Activated CD8-positive, alpha-beta memory T cell treated with anti-CD3 and anti-CD28 coated beads, Interleukin-2, amount 50 U/mL, for 1 hour (primary cell): ENCODE data around the gene RHOB.

Source experiments
- DNase-seq: peaks from one replicate; pipeline ENCODE4 v3.0.0-alpha.2; 2020; ENCODE audit errors: extremely low read depth

The RHOB gene

DNA sequence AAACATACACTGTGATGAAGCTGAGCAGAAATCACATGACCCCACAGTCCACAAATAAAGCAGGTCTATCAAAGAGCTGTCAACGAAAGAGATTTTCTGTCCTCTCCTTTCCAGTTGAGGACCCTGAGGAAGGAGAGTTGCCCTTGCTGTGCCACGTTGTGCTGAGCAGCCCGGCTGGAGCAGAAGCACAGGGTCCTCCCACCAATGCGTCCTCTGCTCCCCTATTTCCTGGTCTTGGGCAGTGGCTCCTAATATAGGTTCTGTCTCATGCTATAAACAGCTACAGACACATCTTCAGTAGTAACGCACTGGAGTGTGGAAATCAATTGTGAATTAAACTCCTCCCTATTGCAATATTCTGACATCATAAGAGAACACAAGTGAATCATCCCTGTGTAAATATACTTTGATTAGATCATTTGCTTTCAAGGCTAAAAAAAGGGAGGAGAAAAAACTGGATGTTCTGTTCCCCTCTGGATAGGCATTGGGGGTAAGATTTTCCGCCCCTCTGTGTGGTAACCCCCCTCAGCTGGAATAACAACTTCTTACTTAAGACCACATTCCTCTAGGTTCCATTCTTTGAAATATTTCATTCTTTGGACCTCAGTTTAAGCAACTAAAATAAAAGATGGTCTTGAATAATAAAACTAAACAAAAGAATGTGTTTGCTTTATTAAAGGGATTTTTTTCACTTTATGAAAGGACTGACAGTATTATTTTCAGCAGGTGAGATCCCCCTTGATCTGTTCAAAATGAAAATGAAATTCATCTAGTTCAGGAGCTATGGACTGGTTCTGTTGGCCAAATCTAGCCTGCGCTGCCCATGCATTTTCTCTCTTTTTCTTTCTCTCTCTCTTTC, 8.3 kb upstream of the RHOB start:
- DNase-seq, result no peak

DNA sequence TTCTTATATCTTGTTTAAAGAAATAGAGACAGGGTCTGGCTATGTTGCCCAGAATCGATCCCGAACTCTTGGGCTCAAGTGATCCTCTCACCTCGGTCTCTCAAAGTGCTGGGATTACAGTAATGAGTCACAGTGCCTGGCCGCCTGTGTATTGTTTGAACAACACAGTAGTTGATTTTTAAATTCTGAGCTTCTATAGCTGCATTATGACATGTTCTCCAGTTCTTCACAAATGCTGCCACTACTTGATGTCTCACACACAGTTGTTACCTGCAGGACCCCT, 7.7 kb upstream of the RHOB start:
- DNase-seq, result no peak

DNA sequence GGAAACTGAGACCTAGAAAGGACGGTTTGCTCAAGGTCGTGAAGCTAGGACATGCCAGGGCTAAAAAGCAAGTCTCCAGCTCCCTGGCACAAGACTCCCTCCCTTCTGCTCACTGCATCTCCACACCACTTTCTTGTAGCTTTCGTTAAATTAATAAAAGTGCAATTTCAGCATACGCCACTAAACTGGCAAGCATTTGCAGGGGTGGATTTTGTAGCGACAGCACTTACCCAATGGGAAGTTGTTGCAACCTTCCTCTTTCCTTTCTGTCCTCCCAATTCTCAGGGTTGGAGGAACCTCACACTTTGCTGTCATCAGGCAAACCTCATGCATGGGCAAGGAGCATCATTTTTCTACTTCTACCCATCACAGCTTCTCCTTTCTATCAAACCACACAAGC, 7.4 kb upstream of the RHOB start:
- DNase-seq, result no peak

DNA sequence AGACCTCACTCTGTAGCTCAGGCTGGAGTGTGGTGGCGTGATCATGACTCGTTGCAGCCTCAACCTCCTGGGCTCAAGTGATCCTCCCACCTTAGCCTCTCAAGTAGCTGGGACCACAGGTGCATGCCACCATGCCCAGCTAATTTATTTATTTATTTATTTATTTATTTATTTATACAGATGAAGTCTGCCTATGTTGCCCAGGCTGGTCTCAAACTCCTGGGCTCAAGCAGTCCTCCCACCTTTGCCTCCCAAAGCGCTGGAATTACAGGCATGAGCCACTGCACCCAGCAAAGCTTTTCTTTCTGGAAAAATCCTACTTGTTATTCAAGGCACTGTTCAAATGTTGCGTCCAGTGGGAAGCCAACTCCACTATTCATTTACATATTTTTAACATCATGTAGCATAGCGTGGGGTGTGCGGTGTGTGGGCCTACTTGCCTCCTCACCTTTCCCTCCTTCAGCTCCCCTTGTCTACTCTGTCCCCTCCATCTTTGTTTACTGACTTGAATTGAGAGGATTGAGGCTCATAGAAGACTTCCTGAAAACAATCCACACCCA, 6.8 kb upstream of the RHOB start:
- no peak for DNase-seq

DNA sequence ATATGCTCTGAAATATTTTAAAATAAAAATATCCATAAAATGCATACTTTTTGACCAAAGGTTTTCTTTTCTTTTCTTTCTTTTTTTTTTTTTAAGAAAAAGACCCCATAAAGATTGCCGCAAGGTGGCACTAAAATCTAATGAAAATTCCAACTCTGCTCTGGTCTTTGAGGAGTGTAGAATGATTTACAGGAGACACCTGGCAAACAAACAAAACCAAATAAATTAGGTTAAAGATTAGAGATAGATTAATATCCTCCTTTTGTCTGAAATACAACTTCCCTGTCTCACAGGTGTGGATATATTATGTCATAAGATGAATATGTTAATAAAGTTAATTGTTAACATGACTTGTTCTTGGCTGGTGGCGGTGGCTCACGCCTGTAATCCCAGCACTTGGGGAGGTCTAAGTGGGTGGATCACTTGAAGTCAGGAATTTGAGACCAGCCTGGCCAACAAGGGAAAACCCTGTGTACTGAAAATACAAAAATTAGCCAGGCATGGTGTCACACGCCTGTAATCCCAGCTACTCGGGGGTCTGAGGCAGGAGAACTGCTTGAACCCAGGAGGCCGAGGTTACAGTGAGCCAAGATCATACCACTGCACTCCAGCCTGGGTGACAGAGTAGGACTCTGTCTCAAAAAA, 3.5 kb upstream of the RHOB start:
- no peak for DNase-seq

DNA sequence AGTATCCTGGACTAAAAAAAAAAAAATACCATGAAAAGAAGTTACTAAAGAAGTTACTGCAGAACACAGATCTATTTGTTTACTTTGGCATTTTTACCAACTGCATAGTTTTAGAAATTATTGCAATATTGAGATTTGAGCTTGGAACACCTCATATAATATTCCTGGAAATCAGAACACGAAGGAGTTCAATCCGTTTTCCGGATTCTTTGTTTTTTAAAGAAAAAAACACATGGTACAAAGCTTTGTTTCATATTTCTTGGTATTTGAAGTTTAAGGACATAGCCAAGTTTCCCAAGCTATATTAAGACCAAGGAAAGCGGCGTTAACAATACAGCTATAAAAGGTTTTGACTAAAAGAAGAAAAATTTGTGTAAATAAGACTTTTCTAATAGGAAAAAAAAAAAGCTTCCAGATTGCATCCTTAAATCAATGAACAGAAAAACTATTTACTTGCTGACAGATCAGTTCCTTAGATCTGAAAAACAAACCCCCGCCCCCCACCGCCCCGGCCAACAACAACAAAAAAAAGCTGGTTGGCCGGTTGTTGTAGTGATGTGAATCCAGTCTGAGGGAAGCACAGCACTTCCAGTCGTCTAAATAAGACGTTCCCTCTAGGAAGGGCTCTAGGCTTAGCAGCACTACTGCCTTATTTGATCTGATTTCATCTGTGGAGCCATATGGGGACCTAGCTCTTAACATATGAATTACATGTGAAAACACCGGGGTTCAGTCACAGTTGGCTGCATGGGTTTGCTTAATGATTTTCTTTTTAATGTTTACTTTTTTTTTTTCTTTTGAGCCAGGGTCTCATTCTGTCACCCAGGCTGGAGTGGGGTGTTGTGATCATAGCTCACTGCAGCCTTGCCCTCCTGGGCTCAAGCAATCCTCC, 2.5 kb upstream of the RHOB start:
- no peak for DNase-seq

DNA sequence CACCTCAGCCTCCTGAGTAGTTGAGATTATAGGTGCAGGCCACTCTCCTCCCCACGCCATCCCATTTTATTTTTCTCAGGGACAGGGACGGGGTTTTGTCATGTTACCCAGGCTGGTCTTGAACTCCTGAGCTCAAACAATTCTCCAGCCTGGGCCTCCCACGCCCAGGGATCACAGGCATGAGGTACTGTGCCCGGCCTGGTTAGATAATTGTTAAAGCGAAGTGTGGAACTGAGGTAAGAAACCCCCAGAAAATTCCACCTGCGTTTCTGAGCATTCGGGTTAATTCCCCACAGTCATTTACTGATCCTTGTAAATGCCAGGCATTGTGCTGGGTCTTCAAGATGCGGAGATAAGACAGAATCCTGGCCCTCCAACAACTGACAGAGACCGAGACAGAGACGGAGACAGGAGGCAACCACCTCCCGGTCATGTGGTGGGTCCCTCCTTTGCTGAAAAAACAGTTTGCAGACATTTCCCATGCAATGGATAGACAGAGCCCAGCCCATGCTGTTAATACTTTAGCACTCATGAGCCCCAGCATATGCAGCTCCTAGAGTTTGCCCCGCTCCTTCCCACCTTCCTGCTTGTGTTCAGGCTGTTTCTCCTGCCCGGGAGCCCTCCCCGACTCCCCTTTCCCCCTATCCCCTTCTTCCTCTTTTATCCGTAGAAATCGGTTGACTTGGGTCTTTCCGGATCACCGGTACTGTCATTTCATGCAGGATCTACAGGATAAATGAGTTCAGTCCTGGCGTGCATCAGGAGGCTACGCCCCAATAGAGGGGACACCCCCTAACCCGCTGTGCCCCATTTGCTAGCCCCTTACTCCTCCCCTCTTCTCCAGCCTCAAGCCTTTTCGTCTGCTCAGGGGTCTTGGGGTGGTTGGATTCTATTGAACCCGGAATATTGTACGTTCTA, 1.6 kb upstream of the RHOB start:
- no peak for DNase-seq

DNA sequence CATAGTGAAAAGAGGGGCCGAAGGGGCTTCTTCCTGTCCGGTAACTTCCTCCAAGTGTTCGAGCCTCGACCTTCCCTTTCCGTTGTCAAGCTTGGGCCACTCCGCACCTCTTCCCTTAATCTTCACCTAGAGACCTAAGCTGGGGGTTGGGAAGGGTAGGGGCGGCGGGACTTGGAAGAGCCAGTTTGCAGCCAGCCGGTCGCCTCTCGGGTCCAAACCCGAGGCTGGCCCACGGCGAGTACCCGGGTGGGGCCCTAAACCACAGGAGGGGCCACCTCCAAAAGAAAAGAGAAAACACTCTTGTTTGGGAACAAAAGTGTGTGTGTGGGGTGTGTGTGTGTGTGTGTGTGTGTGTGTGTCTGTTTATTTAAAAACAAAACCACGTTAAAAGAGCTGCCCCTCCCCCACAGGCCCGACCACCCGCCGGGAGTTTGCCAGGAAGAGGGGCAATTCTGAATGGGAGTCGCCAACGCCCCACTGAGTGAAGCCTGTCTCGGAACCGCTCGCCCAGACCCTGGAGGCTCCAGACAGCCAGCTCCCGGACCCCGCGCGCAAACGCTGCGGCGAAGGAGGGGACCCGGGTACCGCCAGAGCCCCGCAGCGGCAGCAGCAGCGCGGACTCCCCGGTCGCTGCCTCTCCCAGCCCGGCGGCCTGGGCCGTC, 488 bp upstream of the RHOB start:
- DNase-seq, result no peak

DNA sequence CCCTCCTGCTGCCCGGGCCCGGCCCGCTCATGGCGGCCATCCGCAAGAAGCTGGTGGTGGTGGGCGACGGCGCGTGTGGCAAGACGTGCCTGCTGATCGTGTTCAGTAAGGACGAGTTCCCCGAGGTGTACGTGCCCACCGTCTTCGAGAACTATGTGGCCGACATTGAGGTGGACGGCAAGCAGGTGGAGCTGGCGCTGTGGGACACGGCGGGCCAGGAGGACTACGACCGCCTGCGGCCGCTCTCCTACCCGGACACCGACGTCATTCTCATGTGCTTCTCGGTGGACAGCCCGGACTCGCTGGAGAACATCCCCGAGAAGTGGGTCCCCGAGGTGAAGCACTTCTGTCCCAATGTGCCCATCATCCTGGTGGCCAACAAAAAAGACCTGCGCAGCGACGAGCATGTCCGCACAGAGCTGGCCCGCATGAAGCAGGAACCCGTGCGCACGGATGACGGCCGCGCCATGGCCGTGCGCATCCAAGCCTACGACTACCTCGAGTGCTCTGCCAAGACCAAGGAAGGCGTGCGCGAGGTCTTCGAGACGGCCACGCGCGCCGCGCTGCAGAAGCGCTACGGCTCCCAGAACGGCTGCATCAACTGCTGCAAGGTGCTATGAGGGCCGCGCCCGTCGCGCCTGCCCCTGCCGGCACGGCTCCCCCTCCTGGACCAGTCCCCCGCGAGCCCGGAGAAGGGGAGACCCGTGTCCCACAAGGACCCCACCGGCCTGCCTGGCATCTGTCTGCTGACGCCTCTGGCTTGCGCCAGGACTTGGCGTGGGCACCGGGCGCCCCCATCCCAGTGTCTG, 767 bp downstream of the RHOB start:
- no peak for DNase-seq

DNA sequence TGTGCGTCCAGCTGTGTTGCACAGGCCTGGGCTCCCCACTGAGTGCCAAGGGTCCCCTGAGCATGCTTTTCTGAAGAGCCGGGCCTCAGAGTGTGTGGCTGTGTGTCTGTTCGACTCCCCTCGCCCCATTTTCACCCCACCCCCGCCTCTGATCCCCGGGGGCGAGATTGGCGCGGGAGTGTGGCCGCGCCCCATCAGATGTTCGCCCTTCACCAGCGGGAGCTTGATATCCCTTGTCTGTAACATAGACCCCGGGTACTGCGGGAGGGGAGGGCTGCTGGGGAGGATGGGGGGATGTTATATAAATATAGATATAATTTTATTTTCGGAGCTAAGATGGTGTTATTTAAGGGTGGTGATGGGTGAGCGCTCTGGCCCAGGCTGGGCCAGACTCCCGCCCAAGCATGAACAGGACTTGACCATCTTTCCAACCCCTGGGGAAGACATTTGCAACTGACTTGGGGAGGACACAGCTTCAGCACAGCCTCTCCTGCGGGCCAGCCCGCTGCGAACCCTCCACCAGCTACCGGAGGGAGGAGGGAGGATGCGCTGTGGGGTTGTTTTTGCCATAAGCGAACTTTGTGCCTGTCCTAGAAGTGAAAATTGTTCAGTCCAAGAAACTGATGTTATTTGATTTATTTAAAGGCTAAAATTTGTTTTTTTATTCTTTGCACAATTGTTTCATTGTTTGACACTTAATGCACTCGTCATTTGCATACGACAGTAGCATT, 1.5 kb downstream of the RHOB start:
- no peak for DNase-seq

DNA sequence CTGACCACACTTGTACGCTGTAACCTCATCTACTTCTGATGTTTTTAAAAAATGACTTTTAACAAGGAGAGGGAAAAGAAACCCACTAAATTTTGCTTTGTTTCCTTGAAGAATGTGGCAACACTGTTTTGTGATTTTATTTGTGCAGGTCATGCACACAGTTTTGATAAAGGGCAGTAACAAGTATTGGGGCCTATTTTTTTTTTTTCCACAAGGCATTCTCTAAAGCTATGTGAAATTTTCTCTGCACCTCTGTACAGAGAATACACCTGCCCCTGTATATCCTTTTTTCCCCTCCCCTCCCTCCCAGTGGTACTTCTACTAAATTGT, 2.1 kb downstream of the RHOB start:
- no peak for DNase-seq

DNA sequence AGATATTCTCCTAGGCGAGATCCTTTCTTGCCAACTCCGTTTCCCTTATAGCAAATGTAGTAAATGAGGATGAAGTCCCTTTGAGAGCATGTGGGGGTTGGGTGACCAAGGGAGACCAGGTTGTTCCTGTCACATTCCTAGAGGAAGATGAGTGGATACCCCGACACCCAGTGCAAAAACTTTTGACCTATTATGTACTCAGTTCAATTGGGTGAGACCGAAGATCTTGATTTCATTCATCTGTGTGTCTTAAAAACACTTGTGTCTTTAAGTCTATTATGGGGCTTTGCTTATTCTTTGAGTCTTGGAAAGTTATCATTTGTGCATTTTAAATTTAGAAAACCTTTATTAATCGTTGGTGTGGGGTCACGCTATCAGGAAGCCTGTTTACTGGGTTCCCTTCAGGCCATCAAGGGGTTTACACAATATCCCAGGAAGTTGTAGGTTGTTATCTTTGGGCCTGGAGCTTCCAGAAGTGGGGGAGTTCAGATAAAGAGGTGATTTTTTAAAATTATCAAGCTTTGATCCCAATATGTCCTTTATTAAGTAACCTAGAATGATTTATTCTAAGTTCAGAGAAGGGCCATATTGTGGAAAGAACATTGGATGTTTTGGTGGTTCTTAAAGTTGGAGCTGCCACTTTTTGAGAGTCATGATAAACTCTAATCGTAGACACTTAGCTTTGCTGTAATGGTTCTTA, 2.8 kb downstream of the RHOB start:
- DNase-seq, result no peak

DNA sequence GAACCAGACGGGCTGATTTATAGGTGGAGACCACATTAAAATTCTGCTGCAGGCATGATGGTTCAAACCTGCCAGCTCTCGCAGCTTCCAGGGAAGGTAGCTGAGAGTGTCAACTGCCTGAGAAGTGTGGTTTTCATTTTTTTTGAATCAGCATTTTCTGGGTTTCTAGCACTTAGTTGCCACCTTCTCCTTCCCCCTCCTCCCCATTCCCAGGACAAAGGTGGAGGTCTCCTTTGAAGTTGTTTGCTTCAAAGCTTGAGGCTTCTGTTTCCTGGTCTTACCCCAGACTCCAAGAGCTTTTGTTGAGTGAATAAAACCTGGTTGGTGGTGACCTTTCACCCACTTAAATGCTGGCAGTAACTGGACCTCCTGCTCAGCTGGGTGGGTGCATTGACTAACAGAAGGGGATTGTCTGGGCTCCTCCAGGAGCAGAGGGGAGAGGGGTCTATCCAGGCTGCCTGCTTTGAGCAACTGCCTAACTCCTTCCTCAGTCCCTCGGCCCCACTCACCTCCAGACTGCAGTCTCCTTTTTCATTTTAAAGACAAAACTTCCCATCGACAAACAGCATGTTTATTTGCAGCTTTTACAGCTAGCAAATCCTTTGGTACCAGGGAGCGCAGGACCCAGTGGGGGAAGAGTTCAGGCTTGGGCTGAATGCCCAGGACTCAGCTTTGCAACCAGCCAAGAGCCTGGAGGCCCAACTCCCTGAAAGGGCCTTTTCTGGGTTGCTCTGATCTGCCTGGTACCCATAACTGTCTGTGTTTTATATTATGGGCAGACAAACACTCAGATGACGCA, 3.5 kb downstream of the RHOB start:
- DNase-seq, result no peak

DNA sequence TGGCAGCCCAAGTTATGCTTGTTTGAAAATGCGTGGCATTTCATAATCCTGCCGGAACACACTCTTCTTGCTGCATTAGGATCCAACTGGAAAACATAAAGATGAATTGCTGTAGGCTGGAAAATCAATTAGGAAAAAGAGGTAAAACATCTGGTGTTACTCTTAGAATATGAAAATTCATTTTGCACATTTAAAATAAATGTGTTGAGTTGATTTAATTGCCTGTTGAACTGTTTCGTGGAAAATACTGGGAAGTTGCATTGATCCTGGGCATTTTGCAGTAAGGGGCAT, 4.1 kb downstream of the RHOB start:
- DNase-seq, result no peak

DNA sequence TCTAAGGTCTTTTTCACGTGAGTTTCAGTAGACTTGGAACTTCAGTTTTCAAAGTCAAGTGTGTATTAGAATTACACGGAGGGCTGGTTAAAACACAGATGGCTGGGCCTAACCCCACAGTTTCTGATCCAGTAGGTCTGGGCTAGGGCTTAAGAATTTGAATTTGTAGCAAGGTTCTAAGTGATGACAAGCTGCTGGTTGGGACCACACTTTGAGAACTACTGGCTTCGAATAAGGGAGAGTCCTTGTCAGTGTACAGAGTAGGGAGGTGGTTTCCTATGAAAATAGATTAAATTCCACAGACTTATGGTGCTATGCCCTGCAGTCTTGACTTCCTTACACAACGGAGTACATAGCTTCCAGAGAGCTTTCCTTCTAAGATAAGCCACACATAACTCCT, 4.5 kb downstream of the RHOB start:
- no peak for DNase-seq

DNA sequence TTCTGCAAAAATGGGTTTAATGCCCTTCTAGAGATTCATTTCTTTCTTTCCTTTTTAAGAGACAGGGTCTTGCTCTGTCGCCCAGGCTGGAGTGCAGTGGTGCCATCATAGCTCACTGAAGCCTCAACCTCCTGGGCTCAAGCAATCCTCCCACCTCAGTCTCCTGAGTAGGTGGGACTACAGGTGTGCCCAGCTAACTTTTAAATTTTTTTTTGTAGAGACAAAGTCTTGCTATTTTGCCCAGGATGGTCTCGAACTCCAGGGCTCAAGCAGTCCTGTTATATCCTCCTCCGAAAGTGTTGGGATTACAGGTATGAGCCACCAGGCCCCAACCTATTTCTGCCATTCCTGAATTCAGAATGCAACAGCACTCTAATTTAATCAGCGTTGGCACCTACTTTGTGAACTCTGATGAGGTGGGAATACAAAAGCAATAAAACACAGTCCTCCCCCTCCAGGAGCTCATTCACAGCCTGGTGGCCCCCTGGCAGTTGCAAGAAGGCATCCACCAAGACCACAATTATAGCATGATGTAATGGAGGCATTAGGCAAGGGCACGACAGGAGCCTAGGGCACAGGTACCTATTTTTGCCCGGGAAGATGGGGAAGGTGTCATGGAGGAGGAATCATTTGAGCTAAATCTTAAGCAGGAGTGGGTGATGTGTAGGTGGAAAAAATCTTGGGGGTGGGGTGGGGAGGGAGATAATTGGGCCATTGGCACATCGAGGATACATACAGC, 5.1 kb downstream of the RHOB start:
- DNase-seq, result no peak

DNA sequence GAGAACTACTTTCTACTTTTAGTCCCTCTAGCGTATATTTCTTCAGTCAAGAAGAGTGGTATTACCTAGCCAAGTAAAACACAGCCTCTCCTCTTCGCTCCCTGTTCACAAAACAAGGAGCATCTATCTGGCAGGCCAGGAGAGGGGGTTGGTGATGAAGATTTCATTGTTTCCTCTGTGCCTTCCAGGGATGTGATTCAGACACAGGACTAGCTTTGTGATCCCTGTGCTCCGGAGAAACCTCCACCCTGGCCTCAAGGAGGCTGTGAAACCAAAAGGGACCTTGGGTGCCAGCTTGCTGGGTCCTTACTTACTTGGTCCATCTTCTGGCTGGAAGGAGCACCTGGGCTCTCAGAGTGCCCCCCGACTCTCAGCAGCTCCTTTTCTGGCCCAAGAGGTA, 5.7 kb downstream of the RHOB start:
- DNase-seq, result no peak

DNA sequence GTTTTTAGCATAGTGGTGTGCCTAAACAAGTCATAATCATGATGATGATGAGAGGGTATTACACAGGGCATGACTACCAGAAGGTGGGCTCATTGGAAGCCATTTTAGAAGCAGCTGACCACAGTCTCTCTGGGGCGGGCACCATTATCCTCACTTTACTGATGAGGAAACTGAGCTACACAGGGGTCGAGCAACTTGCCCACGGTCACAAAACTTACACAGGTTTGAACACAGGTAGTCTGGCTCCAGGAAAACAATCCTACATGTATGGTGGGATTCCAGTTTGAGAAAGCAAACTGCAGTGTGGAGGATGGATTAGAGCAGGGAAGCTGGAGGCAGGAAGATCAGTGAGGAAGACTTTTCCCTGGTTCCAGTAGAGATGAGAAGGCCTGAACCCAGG, 6.2 kb downstream of the RHOB start:
- no peak for DNase-seq
